Activated gamma-delta T cell treated with anti-CD3 and anti-CD28 coated beads, Interleukin-2, amount 50 U/mL, for 16 hours (primary cell): ENCODE measurements around the gene MCCC2.
"Not testable (repeated sequence)": the region's sequence is repeated elsewhere in the genome, so short reads cannot be mapped to it uniquely, and the experiment has no call there.

ENCODE experiments used
- DNase-seq: peaks from one replicate; pipeline ENCODE4 v3.0.0-alpha.2; 2020; ENCODE audit warnings: low read depth

Gene MCCC2

DNA sequence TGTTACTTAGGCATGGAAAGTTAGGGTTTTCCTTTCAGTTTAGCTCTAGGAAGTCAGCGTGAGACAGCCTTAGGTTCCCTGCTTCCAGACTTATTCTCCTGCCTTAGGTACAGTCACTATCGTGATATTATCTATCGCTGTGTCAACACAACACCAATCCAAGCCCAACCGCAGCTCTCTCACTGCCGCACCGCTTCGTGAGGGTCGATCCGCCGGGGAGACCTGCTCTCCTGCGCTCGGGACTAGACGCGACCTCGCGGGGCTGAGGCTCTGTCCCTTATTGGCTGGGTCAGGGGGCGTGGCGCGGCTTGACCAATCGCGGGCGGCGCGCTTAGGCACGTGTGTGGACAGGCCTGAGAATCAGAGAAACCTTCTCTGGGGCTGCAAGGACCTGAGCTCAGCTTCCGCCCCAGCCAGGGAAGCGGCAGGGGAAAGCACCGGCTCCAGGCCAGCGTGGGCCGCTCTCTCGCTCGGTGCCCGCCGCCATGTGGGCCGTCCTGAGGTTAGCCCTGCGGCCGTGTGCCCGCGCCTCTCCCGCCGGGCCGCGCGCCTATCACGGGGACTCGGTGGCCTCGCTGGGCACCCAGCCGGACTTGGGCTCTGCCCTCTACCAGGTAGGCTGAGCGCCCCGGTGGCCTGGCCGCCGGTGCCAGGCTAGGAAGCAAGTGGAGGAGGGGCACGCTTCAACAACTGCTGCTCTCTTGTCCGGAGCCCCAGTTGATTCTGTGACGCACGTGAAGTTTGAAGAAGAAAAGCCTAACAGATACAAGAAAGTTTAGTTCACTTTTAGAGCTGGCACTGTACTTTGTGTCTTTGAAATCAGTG lies at the start of gene MCCC2:
TSS of gene MCCC2 (plus strand) at position 400 of the 825 bp plus-strand sequence. CDS start at position 486, 86 bp downstream.
- DNase-seq = peak; percentile 93

DNA sequence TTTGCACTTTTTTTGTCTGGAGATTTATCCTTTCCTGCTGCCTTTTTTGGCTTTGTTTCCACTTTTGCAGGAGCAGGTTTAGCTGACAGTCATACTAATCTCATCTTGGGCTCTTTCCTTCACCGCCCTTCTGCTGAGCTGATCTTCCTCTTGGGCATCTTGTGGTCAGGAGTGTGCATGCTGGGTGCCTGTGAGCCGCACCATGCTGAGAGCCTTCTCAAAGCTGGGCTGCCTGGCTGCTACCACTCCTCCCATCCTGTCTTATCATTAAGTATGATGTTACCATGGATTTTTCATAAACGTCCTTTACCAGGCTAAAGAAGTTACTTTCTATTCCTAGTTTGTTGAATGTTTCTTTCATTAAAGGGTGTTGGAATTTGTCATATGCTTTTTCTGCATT lies 49.5 kb upstream of the MCCC2 start:
- DNase-seq = no peak

DNA sequence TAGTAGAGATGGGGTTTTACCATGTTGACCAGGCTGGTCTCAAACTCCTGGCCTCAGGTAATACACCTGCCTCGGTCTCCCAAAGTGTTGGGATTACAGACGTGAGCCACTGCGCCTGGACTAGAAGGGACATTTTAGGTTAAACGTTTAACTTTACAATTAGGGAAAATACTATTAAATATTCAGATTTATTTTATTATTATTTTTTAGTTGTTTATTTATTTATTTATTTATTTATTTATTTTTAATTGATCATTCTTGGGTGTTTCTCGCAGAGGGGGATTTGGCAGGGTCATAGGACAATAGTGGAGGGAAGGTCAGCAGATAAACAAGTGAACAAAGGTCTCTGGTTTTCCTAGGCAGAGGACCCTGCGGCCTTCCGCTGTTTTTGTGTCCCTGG lies 36.3 kb upstream of the MCCC2 start:
- not testable (repeated sequence) for DNase-seq

DNA sequence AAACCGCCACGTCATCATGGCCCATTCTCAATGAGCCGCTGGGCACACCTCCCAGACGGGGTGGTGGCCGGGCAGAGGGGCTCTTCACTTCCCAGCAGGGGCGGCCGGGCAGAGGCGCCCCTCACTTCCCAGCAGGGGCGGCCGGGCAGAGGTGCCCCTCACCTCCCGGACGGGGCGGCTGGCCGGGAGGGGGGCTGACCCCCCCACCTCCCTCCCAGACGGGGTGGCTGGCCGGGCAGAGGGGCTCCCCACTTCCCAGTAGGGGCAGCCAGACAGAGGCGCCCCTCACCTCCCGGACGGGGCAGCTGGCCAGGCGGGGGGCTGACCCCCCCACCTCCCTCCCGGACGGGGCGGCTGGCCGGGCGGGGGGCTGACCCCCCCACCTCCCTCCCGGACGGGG lies 35.6 kb upstream of the MCCC2 start:
- not testable (repeated sequence) for DNase-seq

DNA sequence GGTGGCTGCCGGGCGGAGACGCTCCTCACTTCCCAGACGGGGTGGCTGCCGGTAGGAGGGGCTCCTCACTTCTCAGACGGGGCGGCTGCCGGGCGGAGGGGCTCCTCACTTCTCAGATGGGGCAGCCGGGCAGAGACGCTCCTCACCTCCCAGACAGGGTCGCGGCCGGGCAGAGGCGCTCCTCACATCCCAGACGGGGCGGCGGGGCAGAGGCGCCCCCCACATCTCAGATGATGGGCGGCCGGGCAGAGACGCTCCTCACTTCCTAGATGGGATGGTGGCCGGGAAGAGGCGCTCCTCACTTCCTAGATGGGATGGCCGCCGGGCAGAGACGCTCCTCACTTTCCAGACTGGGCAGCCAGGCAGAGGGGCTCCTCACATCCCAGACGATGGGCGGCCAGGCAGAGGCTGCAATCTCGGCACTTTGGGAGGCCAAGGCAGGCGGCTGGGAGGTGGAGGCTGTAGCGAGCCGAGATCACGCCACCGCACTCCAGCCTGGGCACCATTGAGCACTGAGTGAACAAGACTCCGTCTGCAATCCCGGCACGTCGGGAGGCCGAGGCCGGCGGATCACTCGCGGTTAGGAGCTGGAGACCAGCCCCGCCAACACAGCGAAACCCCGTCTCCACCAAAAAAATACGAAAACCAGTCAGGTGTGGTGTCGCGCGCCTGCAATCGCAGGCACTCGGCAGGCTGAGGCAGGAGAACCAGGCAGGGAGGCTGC lies 35.0 kb upstream of the MCCC2 start:
- DNase-seq = not testable (repeated sequence)

DNA sequence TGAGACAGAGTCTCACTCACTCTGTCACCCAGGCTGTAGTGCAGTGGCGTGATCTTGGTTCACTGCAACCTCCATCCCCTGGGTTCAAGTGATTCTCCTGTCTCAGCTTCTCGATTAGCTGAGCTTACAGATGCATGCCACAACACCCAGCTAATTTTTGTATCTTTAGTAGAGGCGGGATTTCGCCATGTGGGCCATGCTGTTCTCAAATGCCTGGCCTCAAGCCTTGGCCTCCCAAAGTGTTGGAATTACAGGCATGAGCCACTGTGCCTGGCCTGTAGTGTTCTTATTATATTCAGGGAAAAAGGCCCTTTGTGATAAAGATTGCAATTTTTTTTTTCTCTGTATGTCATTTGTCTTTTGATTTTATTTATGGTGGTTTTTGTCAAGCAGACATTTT lies 24.0 kb upstream of the MCCC2 start:
- DNase-seq = no peak

DNA sequence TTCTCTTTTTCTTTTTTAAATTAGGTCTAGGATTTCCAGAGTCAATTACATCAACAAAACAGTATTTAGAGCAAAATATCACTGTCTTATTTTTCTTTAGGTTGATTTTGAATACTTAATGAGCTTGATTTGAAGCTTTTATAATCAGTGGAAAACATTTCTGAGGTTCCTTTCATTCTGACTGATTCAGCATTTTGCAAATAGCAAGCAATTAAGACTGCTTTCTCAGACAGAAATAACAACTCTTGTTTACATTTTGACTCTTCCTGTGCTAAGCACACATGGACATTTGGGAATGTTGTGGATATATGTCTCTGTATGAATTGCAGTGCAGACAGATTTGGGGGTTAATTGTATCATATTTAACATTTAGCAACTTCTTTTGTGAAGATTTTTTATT lies 22.2 kb upstream of the MCCC2 start:
- no peak for DNase-seq

DNA sequence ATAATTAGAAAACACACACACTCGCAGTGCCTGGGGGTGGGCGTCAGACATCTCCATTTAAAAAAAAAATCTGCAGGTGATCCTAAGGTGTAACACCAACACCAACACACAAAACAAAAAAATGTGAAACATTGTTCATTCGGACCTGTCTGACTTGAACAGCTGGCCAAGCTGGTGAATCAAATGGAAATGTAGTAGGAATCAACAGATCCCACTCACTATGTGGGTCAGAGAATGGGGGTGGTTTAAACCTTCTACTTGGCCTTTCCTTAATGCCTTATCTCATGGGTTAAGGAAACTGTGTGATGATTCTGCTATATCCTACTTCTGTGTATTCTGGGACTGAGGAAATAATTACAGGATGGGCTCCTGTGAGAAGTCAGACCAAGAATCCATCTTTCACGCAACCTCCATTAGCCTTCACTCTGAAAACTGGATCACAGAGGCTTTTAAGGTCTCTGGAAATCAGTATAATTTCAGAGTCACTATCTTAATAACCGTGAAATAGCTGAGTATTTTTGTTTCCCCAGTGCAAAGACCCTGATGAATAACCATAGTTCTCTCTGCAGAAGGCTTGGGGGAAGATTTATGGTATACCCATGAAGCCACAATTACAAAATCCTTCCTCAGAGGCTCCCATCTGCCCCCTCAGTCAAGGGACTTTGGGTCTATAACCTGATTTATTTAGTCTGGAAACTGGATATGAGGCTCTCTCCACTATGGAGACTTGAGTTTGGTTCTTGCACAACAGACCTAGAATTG lies 17.2 kb upstream of the MCCC2 start:
- DNase-seq = no peak

DNA sequence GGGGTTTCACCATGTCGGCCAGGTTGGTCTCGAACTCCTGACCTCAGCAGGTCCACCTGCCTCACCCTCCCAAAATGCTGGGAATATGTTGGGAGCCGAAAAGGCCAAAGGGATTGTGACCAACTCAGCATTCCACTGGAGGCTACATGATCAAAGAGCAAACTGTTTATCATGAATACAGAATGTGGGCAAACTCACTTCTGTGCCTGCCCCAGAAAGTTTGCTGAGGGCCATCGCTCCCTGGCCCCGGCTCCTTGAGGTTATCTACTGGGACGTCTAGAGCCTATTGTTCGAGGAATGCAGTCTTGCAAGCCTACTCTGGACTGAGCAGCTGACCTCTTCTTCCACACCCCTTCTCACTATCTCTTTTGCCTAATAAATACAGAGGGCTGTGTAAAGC lies 15.3 kb upstream of the MCCC2 start:
- DNase-seq = not testable (repeated sequence)

DNA sequence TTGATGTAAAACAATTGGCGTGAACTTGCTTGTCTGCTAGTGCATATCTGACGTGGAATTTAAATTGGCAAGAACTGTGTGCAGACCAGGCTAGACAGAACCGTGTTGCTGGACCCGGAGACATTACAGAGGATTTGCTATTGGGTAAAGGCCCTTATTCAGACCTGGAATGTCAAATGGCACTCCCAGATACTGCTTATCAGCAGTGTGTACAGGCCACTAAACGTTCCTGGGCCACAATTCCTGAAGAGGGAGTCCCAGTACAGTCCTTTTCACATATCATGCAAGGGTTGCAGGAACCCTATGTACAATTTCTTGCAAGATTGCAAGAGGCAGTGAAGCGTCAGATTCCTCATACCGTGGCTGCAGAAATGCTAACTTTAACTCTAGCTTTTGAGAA lies 13.5 kb upstream of the MCCC2 start:
- no peak for DNase-seq

DNA sequence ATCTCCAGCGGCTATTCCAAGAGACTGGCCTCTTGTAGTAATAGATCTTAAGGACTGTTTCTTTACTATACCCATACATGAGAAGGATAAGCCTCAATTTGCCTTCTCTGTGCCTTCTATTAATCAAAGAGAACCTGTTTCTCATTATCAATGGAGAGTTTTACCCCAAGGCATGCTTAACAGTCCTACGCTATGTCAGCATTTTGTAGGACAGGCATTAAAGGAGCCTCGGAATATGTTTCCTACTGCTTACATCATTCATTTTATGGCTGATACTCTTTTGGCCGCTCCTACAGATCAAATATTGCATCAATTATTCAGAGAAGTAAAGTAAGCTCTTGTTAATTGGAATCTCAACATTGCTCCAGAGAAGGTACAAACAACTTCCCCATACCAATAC lies 11.6 kb upstream of the MCCC2 start:
- not testable (repeated sequence) for DNase-seq

DNA sequence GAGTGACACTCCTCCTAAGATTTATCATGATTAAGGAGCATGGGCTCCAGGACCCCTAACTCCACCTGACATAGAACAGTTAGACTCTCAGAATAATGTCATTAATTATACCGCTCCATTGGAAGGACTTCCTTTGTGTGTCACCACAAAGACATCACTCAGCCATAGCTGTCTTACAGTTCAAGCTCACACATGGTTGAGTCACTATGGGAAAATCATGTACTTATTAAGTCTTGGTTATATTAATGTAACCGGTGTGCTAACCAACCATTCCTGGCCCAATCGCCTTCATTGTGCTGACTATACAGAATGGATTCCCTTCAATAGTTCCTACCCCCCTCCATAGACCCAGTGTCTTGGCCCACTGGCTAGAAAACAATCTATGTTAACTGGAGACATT lies 10.9 kb upstream of the MCCC2 start:
- DNase-seq = no peak

DNA sequence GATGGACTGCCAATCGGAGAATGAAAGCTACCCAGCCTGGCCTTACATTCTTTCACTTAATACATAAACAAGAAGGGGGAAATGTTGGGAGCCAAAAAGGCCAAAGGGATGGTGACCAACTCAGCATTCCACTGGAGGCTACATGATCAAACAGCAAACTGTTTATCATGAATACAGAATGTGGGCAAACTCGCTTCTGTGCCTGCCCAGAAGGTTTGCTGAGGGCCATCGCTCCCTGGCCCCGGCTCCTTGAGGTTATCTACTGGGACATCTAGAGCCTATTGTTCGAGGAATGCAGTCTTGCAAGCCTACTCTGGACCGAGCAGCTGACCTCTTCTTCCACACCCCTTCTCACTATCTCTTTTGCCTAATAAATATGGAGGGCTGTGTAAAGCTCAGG lies 9.3 kb upstream of the MCCC2 start:
- not testable (repeated sequence) for DNase-seq

DNA sequence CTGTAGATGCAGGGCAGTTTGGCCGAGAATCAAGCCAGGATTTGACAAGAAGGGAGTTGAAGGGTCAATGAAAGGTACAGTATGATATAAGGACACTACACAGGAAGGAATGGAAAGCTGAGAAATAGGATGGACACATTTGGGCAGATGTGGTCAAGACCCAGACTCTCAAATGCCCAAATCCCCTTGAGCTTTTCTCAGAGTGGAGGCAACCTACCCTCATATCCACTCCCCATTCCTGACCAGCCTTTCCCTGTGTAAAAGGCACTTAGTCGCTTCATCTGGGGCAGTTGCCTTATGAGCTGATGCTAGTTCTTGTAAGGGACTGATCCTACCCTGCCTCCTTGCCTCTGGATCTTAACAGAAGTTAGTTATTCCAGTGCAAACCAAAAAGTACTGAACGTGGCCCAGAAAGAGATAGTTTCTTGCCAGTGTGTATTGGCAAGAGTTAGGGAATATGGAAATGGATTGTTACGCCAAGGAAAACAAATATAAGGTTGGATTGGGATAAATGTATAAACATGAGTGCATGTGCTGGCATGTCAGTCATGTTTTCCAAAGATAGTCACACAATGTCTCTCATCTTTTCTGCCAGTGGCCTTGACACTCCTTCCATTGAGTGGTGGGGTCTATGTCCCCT lies 4.1 kb upstream of the MCCC2 start:
- no peak for DNase-seq

DNA sequence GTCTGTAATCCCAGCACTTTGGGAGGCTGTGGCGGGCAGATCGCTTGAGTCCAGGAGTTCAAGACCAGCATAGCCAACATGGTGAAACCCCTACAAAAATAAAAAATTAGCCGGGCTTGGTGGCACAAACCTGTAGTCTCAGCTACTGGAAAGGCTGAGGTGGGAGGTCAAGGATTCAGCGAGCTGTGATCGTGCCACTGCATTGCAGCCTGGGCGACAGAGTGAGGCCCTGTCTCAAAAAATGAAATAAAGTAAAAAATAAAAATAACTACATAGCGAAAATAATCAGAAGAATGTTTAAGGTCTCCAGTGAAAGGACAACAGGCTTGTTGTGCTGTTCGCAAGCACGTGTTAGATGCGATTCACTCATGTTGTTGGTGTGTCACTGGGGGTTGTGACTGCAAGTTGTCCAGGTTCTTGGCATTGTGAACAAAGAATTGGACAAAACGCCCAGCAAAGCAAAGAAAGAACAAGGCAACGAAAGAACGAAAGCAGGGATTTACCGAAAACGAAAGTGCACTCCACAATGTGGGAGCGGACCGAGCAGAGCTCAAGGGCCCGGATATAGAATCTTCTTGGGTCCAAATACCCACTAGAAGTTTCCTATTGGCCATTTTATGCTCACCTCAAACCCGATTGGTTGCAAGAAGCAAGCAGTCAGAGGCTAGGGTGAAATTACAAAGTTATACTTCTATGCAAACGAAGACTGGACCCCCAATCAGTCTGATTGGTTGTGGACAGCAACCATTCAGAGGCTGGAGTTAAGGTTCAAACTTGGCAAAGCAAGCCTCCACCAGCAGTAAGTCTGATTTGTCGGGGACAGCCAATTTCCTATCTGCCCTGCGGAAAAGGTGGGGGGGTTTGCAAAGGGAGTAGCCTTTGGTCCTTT lies 844 bp upstream of the MCCC2 start:
- no peak for DNase-seq

DNA sequence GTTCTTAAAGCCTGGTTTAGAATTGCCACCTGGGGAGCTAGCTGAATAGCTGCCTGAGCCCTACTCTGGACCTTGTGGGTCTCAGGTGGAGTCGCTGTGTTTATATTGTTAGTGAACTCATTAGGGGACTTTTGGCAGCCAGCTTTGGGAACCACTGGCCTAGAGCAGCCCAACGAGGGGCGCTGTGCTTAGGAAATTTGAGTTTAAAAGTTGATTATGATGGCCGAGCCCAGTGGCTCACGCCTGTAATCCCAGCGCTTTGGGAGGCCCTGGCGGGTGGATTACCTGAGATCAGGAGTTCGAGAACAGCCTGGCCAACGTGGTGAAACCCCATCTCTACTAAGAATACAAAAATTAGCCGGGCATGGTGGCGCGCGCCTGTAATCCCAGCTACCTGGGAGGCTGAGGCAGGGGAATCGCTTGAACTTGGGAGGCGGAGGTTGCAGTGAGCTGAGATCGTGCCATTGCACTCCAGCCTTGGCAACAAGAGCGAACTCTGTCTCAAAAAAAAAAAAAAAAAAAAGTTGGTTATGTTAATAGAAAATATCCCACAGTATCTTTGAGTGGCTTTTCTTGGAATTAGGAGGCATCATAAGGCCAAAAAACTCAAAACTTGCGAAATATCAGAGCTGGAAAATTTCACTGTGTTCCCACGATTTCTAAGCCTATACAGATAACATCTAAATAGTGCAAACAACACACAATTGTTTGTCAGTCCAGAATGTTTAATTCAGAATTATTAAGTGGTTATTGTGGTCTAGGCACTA lies 809 bp downstream of the MCCC2 start:
- no peak for DNase-seq

DNA sequence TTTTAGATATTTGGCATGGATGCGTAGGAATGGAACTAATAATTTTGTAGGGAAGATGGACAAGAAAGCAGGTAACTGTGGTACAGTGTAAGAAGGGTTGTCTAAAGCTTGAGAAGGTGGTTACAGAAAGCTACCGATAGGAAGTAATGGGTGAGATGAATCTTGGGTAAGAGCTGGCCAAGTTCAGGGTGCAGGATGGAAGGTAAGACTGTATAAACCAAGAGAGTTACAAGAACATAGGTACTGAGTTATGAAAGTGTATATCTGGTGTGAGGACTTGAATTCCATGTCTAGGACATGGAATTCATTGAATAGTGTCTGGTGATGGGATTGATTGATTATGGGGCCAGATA lies 1.4 kb downstream of the MCCC2 start:
- no peak for DNase-seq

DNA sequence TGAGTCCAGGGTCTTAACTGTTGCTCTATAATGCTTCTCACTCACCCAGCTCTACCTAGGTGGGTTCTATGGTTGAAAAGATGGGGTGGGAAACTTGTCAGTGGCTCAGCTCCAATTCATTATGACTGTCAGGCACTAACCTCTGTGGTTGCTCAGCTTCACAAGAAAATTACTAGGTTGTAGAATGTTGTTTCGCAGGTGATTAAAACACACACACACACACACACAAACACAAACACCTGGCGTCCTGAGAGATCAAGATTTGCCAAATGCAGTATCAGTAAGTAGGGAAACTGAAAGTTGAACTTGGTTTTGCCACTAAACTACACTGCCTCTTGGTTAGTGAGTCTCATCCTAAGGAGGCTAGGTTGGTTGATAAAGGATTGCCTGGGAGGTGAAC lies 2.8 kb downstream of the MCCC2 start:
- no peak for DNase-seq

DNA sequence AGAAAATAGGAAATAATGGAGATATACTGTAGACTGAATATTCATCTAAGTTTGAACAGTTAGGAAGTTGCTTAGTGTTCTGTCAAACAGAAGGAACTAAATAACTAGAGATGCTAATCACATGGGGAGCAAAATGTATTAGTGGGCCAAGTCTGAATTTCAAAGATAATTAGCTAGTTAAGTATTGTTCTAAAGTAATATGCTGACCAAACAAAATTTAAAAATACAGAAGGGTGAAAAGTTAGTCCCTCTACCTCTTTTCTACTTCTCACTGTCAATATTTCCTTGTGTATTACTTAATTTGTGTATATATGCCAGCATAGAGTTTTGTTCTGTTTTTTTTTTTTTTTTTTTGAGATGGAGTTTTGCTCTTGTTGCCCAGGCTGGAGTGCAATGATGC lies 4.0 kb downstream of the MCCC2 start:
- DNase-seq = no peak

DNA sequence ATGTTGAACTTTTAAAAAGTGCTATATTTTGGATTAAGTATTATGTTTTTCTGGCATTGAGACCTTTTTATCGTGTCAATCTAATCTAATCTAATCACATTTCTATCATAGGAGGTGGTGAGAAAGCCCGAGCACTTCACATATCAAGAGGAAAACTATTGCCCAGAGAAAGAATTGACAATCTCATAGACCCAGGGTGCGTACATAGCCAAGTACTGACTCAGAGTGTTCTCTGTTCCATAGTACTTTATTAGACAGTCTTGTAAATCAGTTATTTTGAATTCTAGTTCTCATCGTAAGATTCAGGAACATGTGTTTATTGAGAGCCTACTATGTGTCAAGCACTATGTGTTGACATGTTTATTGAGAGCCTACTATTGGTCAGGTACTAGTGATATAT lies 9.0 kb downstream of the MCCC2 start:
- DNase-seq = no peak

DNA sequence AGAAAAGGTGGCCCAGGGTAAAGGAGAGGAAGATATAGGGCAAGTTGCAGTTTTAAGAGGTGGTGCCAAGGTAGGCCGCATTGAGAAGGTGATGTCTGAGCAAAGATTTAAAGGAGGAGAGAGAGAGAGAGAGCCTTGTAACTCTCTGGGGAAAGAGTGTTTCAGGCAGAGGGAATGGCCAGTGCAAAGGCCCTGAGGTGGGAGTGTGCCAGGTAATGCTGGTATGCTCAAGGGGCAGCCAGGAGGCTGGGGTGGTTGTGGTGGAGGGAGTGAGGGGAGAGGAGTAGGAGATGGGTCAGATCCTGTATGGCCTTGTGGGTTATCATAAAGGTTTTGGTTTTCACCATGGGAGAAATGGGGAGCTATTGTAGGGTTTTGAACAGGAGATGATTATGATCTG lies 9.9 kb downstream of the MCCC2 start:
- DNase-seq = no peak
